CD4-positive, alpha-beta T cell (primary cell): Measurements from ENCODE around the gene ADCY5. TPM values are rescaled to one million over a fixed set of nuclear protein-coding genes. Genes with fewer than 3 reads are reported as not detected.

Experiments used
- ATAC-seq: fragments of 200-7000 bp; cut with Tn5 transposase; one replicate; pipeline ENCODE4 v1.10.0; 2022; ENCODE audit warnings: mild to moderate bottlenecking; ENCODE audit not compliant: poor library complexity
- CTCF ChIA-PET: fragments of 350-600 bp; sonication (Branson Sonifier 250); formaldehyde crosslinking; loops from one replicate; lab custom pipeline; 2021; ENCODE audit warnings: antibody characterized with exemption, inconsistent platforms; lab: Charles Lee
- POLR2A ChIA-PET: fragments of 350-600 bp; sonication (Branson Sonifier 250); formaldehyde crosslinking; loops from one replicate; lab custom pipeline; 2021; ENCODE audit warnings: antibody characterized with exemption, inconsistent platforms; lab: Charles Lee
- DNase-seq, 14 experiments: peaks; one replicate each; pipeline ENCODE4 v3.0.0-alpha.2; 2013 to 2020; ENCODE audit warnings: mixed read lengths in 2 of 14
- H3K27ac ChIP-seq, 2 donors: one replicate each; pipeline versions ENCODE4 v1.5.1 to v1.7.0; 2013; ENCODE audit warnings: low read length in 2 of 2, low read depth in 1 of 2, mild to moderate bottlenecking in 1 of 2
- H3K27me3 ChIP-seq, 2 experiments: 1 replicate in 1 of 2; 2 replicates in 1 of 2; pipeline versions ENCODE4 v1.6.1 to v1.7.0; 2013; ENCODE audit warnings: low read length in 2 of 2, control low read depth in 1 of 2, mild to moderate bottlenecking in 1 of 2, moderate library complexity in 1 of 2; ENCODE audit not compliant: insufficient read depth in 2 of 2, control insufficient read depth in 1 of 2
- H3K36me3 ChIP-seq: one replicate; pipeline ENCODE4 v1.6.1; 2013; ENCODE audit warnings: low read length, control low read depth; ENCODE audit not compliant: insufficient read depth
- H3K4me1 ChIP-seq: one replicate; pipeline ENCODE4 v1.6.1; 2013; ENCODE audit warnings: low read length, control low read depth; ENCODE audit not compliant: insufficient read depth
- H3K4me3 ChIP-seq: one replicate; pipeline ENCODE4 v1.5.1; 2013; ENCODE audit warnings: mild to moderate bottlenecking, low read length, moderate library complexity
- H3K9me3 ChIP-seq, 2 experiments: 1 replicate in 1 of 2; 2 replicates in 1 of 2; pipeline versions ENCODE4 v1.6.1 to v1.7.0; 2013; ENCODE audit warnings: low read length in 2 of 2, mild to moderate bottlenecking in 2 of 2, control low read depth in 1 of 2, moderate library complexity in 1 of 2; ENCODE audit not compliant: control insufficient read depth in 1 of 2, insufficient read depth in 1 of 2
- H3K27ac Mint-ChIP-seq: one replicate; pipeline ENCODE4 v1.8.0; 2020; ENCODE audit warnings: mixed read lengths
- H3K27me3 Mint-ChIP-seq: one replicate; pipeline ENCODE4 v1.8.0; 2021; ENCODE audit warnings: mixed read lengths
- H3K36me3 Mint-ChIP-seq: one replicate; pipeline ENCODE4 v1.8.0; 2021; ENCODE audit warnings: low read depth, mixed read lengths
- H3K4me1 Mint-ChIP-seq: one replicate; pipeline ENCODE4 v1.8.0; 2021; ENCODE audit warnings: low read depth, mixed read lengths
- H3K4me3 Mint-ChIP-seq: one replicate; pipeline ENCODE4 v1.8.0; 2020; ENCODE audit warnings: mild to moderate bottlenecking, mixed read lengths
- H3K9me3 Mint-ChIP-seq: one replicate; pipeline ENCODE4 v1.8.0; 2020; ENCODE audit warnings: mixed read lengths
- intact Hi-C, 2 experiments: fragments of 100-400 bp; cut with DNase I in 1 of 2; cut with micrococcal nuclease in 1 of 2; formaldehyde crosslinking; loops; one replicate each; pipeline versions ENCODE4 v1.15.1 to v1.9.0; 2023 to 2025; cut with DNase I, micrococcal nuclease
- total RNA-seq, 174 experiments: library from RNA in 2 of 174; stranded (reverse) in 2 of 174; gene quantifications; one replicate each; pipeline ENCODE4 v1.2.3 and lab custom pipeline; 2021 to 2026
- TF ChIP-seq, protein P1 (sequence below): fragments of 200-600 bp; IDR thresholded peaks from one replicate; pipeline ENCODE4 v1.8.0; 2022; ENCODE audit warnings: antibody characterized with exemption, mild to moderate bottlenecking

The ADCY5 gene
- total RNA-seq, 2 experiments from 2014 or later: not detected

- intact Hi-C loops: no loop called here
- Histone ChIP-seq H3K4me1 (no peaks in the 10 kb centered on the region), H3K9me3 (no peaks in the 10 kb centered on the region), H3K36me3 (no peaks in the 10 kb centered on the region), H3K27ac (no peak overlapping the region), H3K4me3 (no peak overlapping the region), H3K27me3 (peaks cover 0 to 5% of the 10 kb centered on the region in 2 experiments)
- Mint-ChIP-seq H3K4me3 (no peak overlapping the region), H3K27ac (no peak overlapping the region), H3K36me3 (no peaks in the 10 kb centered on the region), H3K4me1 (no peaks in the 10 kb centered on the region), H3K27me3 (peaks cover 20% of the 10 kb centered on the region), H3K9me3 (no peaks in the 10 kb centered on the region)
- ChIA-PET CTCF (no interaction called here), POLR2A (no interaction called here)
- ATAC-seq (no peak), DNase-seq (no peak)
- TF ChIP-seq, protein P1, sequence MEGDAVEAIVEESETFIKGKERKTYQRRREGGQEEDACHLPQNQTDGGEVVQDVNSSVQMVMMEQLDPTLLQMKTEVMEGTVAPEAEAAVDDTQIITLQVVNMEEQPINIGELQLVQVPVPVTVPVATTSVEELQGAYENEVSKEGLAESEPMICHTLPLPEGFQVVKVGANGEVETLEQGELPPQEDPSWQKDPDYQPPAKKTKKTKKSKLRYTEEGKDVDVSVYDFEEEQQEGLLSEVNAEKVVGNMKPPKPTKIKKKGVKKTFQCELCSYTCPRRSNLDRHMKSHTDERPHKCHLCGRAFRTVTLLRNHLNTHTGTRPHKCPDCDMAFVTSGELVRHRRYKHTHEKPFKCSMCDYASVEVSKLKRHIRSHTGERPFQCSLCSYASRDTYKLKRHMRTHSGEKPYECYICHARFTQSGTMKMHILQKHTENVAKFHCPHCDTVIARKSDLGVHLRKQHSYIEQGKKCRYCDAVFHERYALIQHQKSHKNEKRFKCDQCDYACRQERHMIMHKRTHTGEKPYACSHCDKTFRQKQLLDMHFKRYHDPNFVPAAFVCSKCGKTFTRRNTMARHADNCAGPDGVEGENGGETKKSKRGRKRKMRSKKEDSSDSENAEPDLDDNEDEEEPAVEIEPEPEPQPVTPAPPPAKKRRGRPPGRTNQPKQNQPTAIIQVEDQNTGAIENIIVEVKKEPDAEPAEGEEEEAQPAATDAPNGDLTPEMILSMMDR: no peak
Measured at GRCh38 chr3:123479891-123480290, 31.0 kb upstream of the ADCY5 start.

DNA sequence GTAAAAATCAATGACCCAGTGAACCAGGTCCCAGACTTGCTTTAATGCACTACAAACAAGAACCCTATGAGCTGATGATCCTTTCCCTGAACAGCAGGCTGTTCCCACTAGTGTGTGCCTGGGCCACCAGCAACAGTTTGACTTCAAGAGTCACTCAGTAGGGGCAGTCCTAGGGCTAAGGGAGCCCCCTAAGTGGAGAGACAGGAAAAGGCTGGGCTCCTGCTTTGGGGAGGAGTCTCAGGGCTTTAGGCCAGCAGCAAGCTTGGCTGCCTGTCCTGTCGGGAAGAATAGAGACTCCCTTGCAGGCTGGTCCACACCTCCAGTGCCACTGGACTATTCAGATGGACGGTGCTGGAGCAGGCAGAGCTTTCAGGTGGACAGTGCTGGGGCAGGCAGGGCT lies 29.4 kb upstream of the ADCY5 start:
- no peaks in the 10 kb centered on the region for H3K4me1 ChIP-seq
- no peaks in the 10 kb centered on the region for H3K9me3 ChIP-seq
- no peaks in the 10 kb centered on the region for H3K36me3 ChIP-seq
- peaks cover 0 to 5% of the 10 kb centered on the region in 2 experiments for H3K27me3 ChIP-seq
- Mint-ChIP-seq H3K36me3 (no peaks in the 10 kb centered on the region), H3K9me3 (no peaks in the 10 kb centered on the region), H3K4me3 (no peak overlapping the region), H3K27me3 (peaks cover 20% of the 10 kb centered on the region), H3K27ac (no peak overlapping the region), H3K4me1 (no peaks in the 10 kb centered on the region)
- intact Hi-C loops: no loop called here
- POLR2A ChIA-PET: no interaction called here
- CTCF ChIA-PET: no interaction called here
- DNase-seq (no peak), ATAC-seq (no peak)
- no peak overlapping the region for H3K4me3 ChIP-seq
- H3K27ac ChIP-seq: no peak overlapping the region
- TF ChIP-seq, protein P1: no peak

- H3K4me1 Mint-ChIP-seq: no peaks in the 10 kb centered on the region
- no peak overlapping the region for H3K4me3 Mint-ChIP-seq
- ChIA-PET CTCF (no interaction called here), POLR2A (no interaction called here)
- Histone ChIP-seq H3K36me3 (no peaks in the 10 kb centered on the region), H3K27me3 (peaks cover 0 to 5% of the 10 kb centered on the region in 2 experiments), H3K27ac (no peak overlapping the region), H3K4me1 (no peaks in the 10 kb centered on the region), H3K4me3 (no peak overlapping the region), H3K9me3 (no peaks in the 10 kb centered on the region)
- DNase-seq (no peak), ATAC-seq (no peak)
- intact Hi-C loops: no loop called here
- H3K27me3 Mint-ChIP-seq: peaks cover 20% of the 10 kb centered on the region
- H3K36me3 Mint-ChIP-seq: no peaks in the 10 kb centered on the region
- no peak overlapping the region for H3K27ac Mint-ChIP-seq
- H3K9me3 Mint-ChIP-seq: no peaks in the 10 kb centered on the region
- TF ChIP-seq, protein P1: no peak
Measured at GRCh38 chr3:123476967-123477750, 28.3 kb upstream of the ADCY5 start.
